HG03575 (cell line): ENCODE measurements around the gene TRIM37.

Experiments used
- ATAC-seq: cut with Tn5 transposase; IDR thresholded peaks from one replicate; pipeline ENCODE4 v1.9.1; 2021; ENCODE audit not compliant: unreplicated experiment, insufficient number of reproducible peaks, low FRiP score; ENCODE audit errors: extremely low read depth

Gene TRIM37

GRCh38 chr17:59067340-59067739 lies 39.3 kb downstream of the TRIM37 start:
- no peak for ATAC-seq

- no peak for ATAC-seq
Observed at GRCh38 chr17:59062509-59062908, 44.2 kb downstream of the TRIM37 start.

GRCh38 chr17:59056857-59057256 lies 49.8 kb downstream of the TRIM37 start:
- no peak for ATAC-seq

GRCh38 chr17:59049798-59050197 lies 56.9 kb downstream of the TRIM37 start:
- ATAC-seq = no peak

GRCh38 chr17:59047616-59048015 lies 59.1 kb downstream of the TRIM37 start:
- no peak for ATAC-seq

GRCh38 chr17:59046192-59046591 lies 60.5 kb downstream of the TRIM37 start:
- no peak for ATAC-seq

- no peak for ATAC-seq
Observed at GRCh38 chr17:59038734-59039133, 67.9 kb downstream of the TRIM37 start.

GRCh38 chr17:59037960-59038359 lies 68.7 kb downstream of the TRIM37 start:
- no peak for ATAC-seq

GRCh38 chr17:59030811-59031210 lies 75.9 kb downstream of the TRIM37 start:
- no peak for ATAC-seq

- ATAC-seq = no peak
Observed at GRCh38 chr17:59028328-59028727, 78.4 kb downstream of the TRIM37 start.

GRCh38 chr17:59027750-59028149 lies 78.9 kb downstream of the TRIM37 start:
- ATAC-seq = no peak

GRCh38 chr17:59026176-59026939 lies 80.3 kb downstream of the TRIM37 start:
- ATAC-seq = no peak

- no peak for ATAC-seq
Observed at GRCh38 chr17:59024916-59025315, 81.8 kb downstream of the TRIM37 start.

- no peak for ATAC-seq
Observed at GRCh38 chr17:59018019-59018418, 88.7 kb downstream of the TRIM37 start.

GRCh38 chr17:59011975-59012374 lies 94.7 kb downstream of the TRIM37 start:
- ATAC-seq = no peak

- no peak for ATAC-seq
Observed at GRCh38 chr17:59010026-59010425, 96.7 kb downstream of the TRIM37 start.

- no peak for ATAC-seq
Observed at GRCh38 chr17:59008737-59009136, 97.9 kb downstream of the TRIM37 start.

- ATAC-seq = no peak
Observed at GRCh38 chr17:59007995-59008394, 98.7 kb downstream of the TRIM37 start.

GRCh38 chr17:59004338-59005111 lies 102.2 kb downstream of the TRIM37 start:
- ATAC-seq = no peak

GRCh38 chr17:59003860-59004259 lies 102.8 kb downstream of the TRIM37 start:
- ATAC-seq = no peak
